GM23338 (cell line): ENCODE data around the gene TGFBR3. TPM values are rescaled to one million over a fixed set of nuclear protein-coding genes. Genes with fewer than 3 reads are reported as not detected.

Experiments
- ATAC-seq: fragments of 200-7000 bp; cut with Tn5 transposase; 3 replicates; pipeline ENCODE4 v1.9.1; 2020
- DNase-seq: peaks from one replicate; pipeline ENCODE4 v3.0.0-alpha.2; 2015; ENCODE audit warnings: low spot score
- H2AFZ ChIP-seq: fragments of 200-600 bp; sonication (generic); 2 replicates; pipeline ENCODE4 v1.8.0; 2016; ENCODE audit warnings: antibody characterized with exemption, mild to moderate bottlenecking, moderate library complexity
- H3F3A ChIP-seq: fragments of 200-600 bp; sonication (generic); replicated peaks from 2 replicates; pipeline ENCODE4 v1.8.0; 2017; ENCODE audit warnings: antibody characterized with exemption, mixed run types, low read depth
- H3K27ac ChIP-seq: fragments of 200-600 bp; sonication (generic); 2 replicates; pipeline ENCODE4 v1.6.1; 2016; ENCODE audit warnings: low read depth
- H3K27me3 ChIP-seq: fragments of 200-600 bp; sonication (generic); 2 replicates; pipeline ENCODE4 v1.8.0; 2016; ENCODE audit warnings: mild to moderate bottlenecking, mixed run types, moderate library complexity; ENCODE audit not compliant: insufficient read depth
- H3K36me3 ChIP-seq: fragments of 200-600 bp; sonication (generic); 2 replicates; pipeline ENCODE4 v1.8.0; 2016; ENCODE audit warnings: mild to moderate bottlenecking; ENCODE audit not compliant: insufficient read depth
- H3K4me1 ChIP-seq: fragments of 200-600 bp; sonication (generic); 2 replicates; pipeline ENCODE4 v1.8.0; 2016; ENCODE audit warnings: mild to moderate bottlenecking, moderate library complexity; ENCODE audit not compliant: insufficient read depth
- H3K4me2 ChIP-seq: fragments of 200-600 bp; sonication (generic); 2 replicates; pipeline ENCODE4 v1.7.1; 2017; ENCODE audit warnings: mixed run types
- H3K4me3 ChIP-seq: fragments of 200-600 bp; sonication (generic); 2 replicates; pipeline ENCODE4 v1.6.1; 2016; ENCODE audit warnings: mixed run types
- H3K79me2 ChIP-seq: fragments of 200-600 bp; sonication (generic); replicated peaks from 2 replicates; pipeline ENCODE4 v1.8.0; 2017; ENCODE audit warnings: mild to moderate bottlenecking; ENCODE audit not compliant: insufficient read depth
- H3K9me2 ChIP-seq: fragments of 200-600 bp; sonication (generic); 2 replicates; pipeline ENCODE4 v1.8.0; 2017; ENCODE audit not compliant: insufficient read depth
- H4K20me1 ChIP-seq: fragments of 200-600 bp; sonication (generic); replicated peaks from 2 replicates; pipeline ENCODE4 v1.8.0; 2017; ENCODE audit warnings: mild to moderate bottlenecking; ENCODE audit not compliant: insufficient read depth
- H3K27ac Mint-ChIP-seq: 2 replicates; pipeline ENCODE4 v1.8.0; 2020; ENCODE audit warnings: inconsistent platforms, mild to moderate bottlenecking, moderate library complexity, mixed read lengths
- H3K27me3 Mint-ChIP-seq: 3 replicates; pipeline ENCODE4 v1.8.0; 2022; ENCODE audit warnings: low read depth, mild to moderate bottlenecking, moderate library complexity, mixed read lengths, inconsistent platforms; ENCODE audit not compliant: insufficient read depth, poor library complexity
- H3K36me3 Mint-ChIP-seq: 3 replicates; pipeline ENCODE4 v1.8.0; 2021; ENCODE audit warnings: low read depth, mild to moderate bottlenecking, inconsistent platforms, moderate library complexity, mixed read lengths
- H3K4me1 Mint-ChIP-seq: 3 replicates; pipeline ENCODE4 v1.8.0; 2020; ENCODE audit warnings: mild to moderate bottlenecking, inconsistent platforms, mixed read lengths
- H3K4me3 Mint-ChIP-seq: 3 replicates; pipeline ENCODE4 v1.8.0; 2021; ENCODE audit warnings: moderate library complexity, mild to moderate bottlenecking, inconsistent platforms, mixed read lengths
- H3K9me3 Mint-ChIP-seq: 3 replicates; pipeline ENCODE4 v1.8.0; 2020; ENCODE audit warnings: moderate library complexity, mild to moderate bottlenecking, inconsistent platforms, mixed read lengths
- CREB1 ChIP-seq: fragments of 250-450 bp; sonication (Bioruptor Pico); IDR thresholded peaks from 2 replicates; pipeline ENCODE4 v1.5.0; 2020; ENCODE audit warnings: low read depth, mild to moderate bottlenecking, moderate library complexity
- CTCF ChIP-seq, 2 experiments: fragments of 200-600 bp in 1 of 2; sonication (generic) in 1 of 2; conservative IDR thresholded peaks; 2 replicates each; pipeline versions ENCODE4 v1.5.1 to v1.6.1; 2016 to 2017; ENCODE audit warnings: antibody characterized with exemption in 2 of 2, low read depth in 2 of 2, mild to moderate bottlenecking in 2 of 2, moderate library complexity in 1 of 2
- ETS1 ChIP-seq: IDR thresholded peaks from 2 replicates; pipeline ENCODE4 v1.6.1; 2016; ENCODE audit warnings: antibody characterized with exemption
- EZH2 ChIP-seq: fragments of 200-600 bp; sonication (generic); IDR thresholded peaks from one replicate; pipeline ENCODE4 v1.8.0; 2017; ENCODE audit warnings: antibody characterized with exemption, mild to moderate bottlenecking, low read depth; ENCODE audit not compliant: unreplicated experiment
- EZH2phosphoT487 ChIP-seq: fragments of 200-600 bp; sonication (generic); IDR thresholded peaks from one replicate; pipeline ENCODE4 v1.8.1; 2018; ENCODE audit warnings: antibody characterized with exemption; ENCODE audit not compliant: unreplicated experiment
- JUNB ChIP-seq: IDR thresholded peaks from one replicate; pipeline ENCODE4 v1.6.1; 2016; ENCODE audit warnings: antibody characterized with exemption; ENCODE audit not compliant: unreplicated experiment
- NANOG ChIP-seq: IDR thresholded peaks from 2 replicates; pipeline ENCODE4 v1.6.1; 2016; ENCODE audit warnings: antibody characterized with exemption, borderline replicate concordance
- POLR2AphosphoS5 ChIP-seq: IDR thresholded peaks from 2 replicates; pipeline ENCODE4 v1.6.1; 2016; ENCODE audit warnings: antibody characterized with exemption, low read depth
- REST ChIP-seq: IDR thresholded peaks from one replicate; pipeline ENCODE4 v1.6.1; 2018; ENCODE audit warnings: antibody characterized with exemption; ENCODE audit not compliant: unreplicated experiment
- STAT1 ChIP-seq: IDR thresholded peaks from one replicate; pipeline ENCODE4 v1.6.1; 2016; ENCODE audit warnings: antibody characterized with exemption; ENCODE audit not compliant: unreplicated experiment
- ZNF114 ChIP-seq: fragments of 250-450 bp; sonication (Bioruptor Pico); IDR thresholded peaks from 2 replicates; pipeline ENCODE4 v1.5.0; 2020; ENCODE audit warnings: mild to moderate bottlenecking, moderate library complexity
- ZNF331 ChIP-seq: fragments of 250-450 bp; sonication (Bioruptor Pico); IDR thresholded peaks from 2 replicates; pipeline ENCODE4 v1.5.0; 2020; ENCODE audit warnings: low read depth, mild to moderate bottlenecking, moderate library complexity
- ZNF462 ChIP-seq: fragments of 250-450 bp; sonication (Bioruptor Pico); IDR thresholded peaks from 2 replicates; pipeline ENCODE4 v1.5.0; 2020; ENCODE audit warnings: mild to moderate bottlenecking, moderate library complexity
- polyA plus RNA-seq: library from polyadenylated mRNA; unstranded; fragments of >200 nt; fragmentation: Nextera tagmentation; extraction: Ambion mirVana; gene quantifications from 2 replicates; pipeline ENCODE4 v1.2.1, GENCODE V29; 2016
- total RNA-seq: library from RNA; depleted of rRNA; stranded (reverse); fragments of >200 nt; shearing (Covaris generic); gene quantifications from 2 replicates; pipeline ENCODE4 v1.2.3, GENCODE V29; 2014

Gene TGFBR3
- total and polyA plus RNA-seq, 2 experiments from 2014 or later: 1.7 to 2.9 TPM

GRCh38 chr1:91683598-91683951 is 202.4 kb downstream of the TGFBR3 start:
- H3K4me3 ChIP-seq: no peak overlapping the region
- no peak for TF ChIP-seq EZH2
- no peak for TF ChIP-seq ZNF114 (CRISPR knock-in tag)
- no peak for TF ChIP-seq REST
- no peak for TF ChIP-seq STAT1
- no peak for TF ChIP-seq JUNB
- TF ChIP-seq POLR2AphosphoS5: no peak
- TF ChIP-seq ZNF331 (CRISPR knock-in tag): no peak
- no peak for TF ChIP-seq ETS1
- TF ChIP-seq CTCF (conservative IDR thresholded peaks at IDR 0.05; ENCODE audit: low read depth in 2 of 2): no peak
- TF ChIP-seq ZNF462 (CRISPR knock-in tag): no peak
- no peak for TF ChIP-seq NANOG
- no peak for TF ChIP-seq CREB1 (CRISPR knock-in tag)
- no peak for TF ChIP-seq EZH2phosphoT487
- peak overlapping the region; percentile 47; the same call in 1 of the 2 replicates for H3K27ac ChIP-seq
- no peak overlapping the region for H3K27ac Mint-ChIP-seq
- no peaks in the 10 kb centered on the region for H3K27me3 ChIP-seq
- H3F3A ChIP-seq: no peaks in the 10 kb centered on the region
- no peaks in the 10 kb centered on the region for H4K20me1 ChIP-seq
- peaks cover 2% of the 10 kb centered on the region for H3K27me3 Mint-ChIP-seq
- peak overlapping the region; percentile 72 for H2AFZ ChIP-seq
- ATAC-seq (peak; percentile 96), DNase-seq (peak; percentile 52)
- H3K36me3 ChIP-seq: no peaks in the 10 kb centered on the region
- no peaks in the 10 kb centered on the region for H3K36me3 Mint-ChIP-seq
- no peaks in the 10 kb centered on the region for H3K9me2 ChIP-seq
- no peaks in the 10 kb centered on the region for H3K9me3 Mint-ChIP-seq
- no peaks in the 10 kb centered on the region for H3K79me2 ChIP-seq
- H3K4me2 ChIP-seq: peak overlapping the region; percentile 11; the same call in 1 of the 2 replicates
- H3K4me1 ChIP-seq: peaks cover 42% of the 10 kb centered on the region
- peaks cover 52% of the 10 kb centered on the region for H3K4me1 Mint-ChIP-seq
- no peak overlapping the region for H3K4me3 Mint-ChIP-seq
